ENCODE results near the gene CUEDC1. TPM values are rescaled to one million over a fixed set of nuclear protein-coding genes. Genes with fewer than 3 reads are reported as not detected.

Gene CUEDC1
- total RNA-seq, 1 experiment from 2014 or later = 61.4 TPM

DNA sequence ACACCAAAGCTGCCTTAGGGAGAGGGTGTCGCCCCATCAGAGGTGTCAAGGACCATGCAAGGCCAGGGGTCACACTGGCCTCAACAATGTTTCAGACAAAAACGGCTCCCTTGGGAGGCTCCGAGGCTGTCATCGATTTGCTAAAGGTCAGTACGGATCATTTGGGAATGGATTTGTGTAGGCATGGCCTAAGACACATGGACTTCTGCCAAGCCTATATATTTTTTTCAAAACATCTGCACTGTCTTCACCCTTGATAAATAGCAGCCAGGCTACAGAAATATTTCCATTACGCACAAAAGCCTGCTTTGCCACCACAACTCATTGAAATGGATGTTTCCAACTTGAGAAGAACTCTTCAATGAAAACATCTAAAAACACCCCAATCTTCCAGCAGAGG is 10.3 kb downstream of the CUEDC1 start:
- Histone ChIP-seq H3K4me3 (no peak overlapping the region), H3K27ac (no peak overlapping the region), H3K9me2 (ENCODE audit: insufficient read depth) (no peaks in the 10 kb centered on the region), H3K4me1 (replicated peaks; ENCODE audit: insufficient read depth) (peaks cover 60% of the 10 kb centered on the region), H3K36me3 (ENCODE audit: low read depth) (no peaks in the 10 kb centered on the region), H3K9me3 (ENCODE audit: insufficient read depth, low read depth) (no peaks in the 10 kb centered on the region), H3K4me2 (no peak overlapping the region), H3F3A (ENCODE audit: insufficient read depth, low read depth) (peaks cover 49% of the 10 kb centered on the region), H4K20me1 (ENCODE audit: insufficient read depth) (no peaks in the 10 kb centered on the region), H2AFZ (no peak overlapping the region), H3K27me3 (ENCODE audit: insufficient read depth, low read depth) (no peaks in the 10 kb centered on the region), H3K79me2 (ENCODE audit: low read depth) (peaks cover 49% of the 10 kb centered on the region)
- no TSS peak for BruUV-seq (replicated peaks)
- DNase-seq = no peak
- POLR2A ChIA-PET (ENCODE audit: unreplicated experiment) = no interaction called here
- no peak for TF ChIP-seq EZH2 (IDR thresholded peaks at IDR 0.05; ENCODE audit: low read depth)
- TF ChIP-seq, protein P1, sequence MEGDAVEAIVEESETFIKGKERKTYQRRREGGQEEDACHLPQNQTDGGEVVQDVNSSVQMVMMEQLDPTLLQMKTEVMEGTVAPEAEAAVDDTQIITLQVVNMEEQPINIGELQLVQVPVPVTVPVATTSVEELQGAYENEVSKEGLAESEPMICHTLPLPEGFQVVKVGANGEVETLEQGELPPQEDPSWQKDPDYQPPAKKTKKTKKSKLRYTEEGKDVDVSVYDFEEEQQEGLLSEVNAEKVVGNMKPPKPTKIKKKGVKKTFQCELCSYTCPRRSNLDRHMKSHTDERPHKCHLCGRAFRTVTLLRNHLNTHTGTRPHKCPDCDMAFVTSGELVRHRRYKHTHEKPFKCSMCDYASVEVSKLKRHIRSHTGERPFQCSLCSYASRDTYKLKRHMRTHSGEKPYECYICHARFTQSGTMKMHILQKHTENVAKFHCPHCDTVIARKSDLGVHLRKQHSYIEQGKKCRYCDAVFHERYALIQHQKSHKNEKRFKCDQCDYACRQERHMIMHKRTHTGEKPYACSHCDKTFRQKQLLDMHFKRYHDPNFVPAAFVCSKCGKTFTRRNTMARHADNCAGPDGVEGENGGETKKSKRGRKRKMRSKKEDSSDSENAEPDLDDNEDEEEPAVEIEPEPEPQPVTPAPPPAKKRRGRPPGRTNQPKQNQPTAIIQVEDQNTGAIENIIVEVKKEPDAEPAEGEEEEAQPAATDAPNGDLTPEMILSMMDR (conservative IDR thresholded peaks at IDR 0.05) = no peak
- CTCF ChIA-PET = no interaction called here
- intact Hi-C loops (cut with micrococcal nuclease; ENCODE audit: unreplicated experiment) = loop anchor here (5.0 kb wide), 1 partner anchor 83 kb away; no protein-coding TSS in a partner anchor

DNA sequence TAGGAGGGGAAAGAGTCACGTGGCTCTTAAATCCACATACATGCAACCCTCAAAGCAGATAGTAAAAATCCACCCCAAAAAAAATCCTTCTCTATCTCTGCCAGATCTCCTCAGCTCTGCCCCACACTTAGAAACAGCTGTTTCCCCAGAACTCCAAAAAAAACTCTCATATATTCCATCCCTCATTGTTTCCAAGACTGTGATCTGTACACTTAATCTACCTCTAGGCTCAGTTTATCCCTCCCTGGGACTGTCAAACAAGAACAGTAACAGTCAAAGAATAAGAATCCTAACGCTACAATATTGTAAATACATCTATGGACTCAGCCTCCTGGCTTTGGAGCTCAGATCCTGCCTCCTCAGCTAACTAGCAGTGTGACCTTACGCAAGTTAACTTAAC is 11.6 kb downstream of the CUEDC1 start:
- peak overlapping the region; percentile 6; the same call in 1 of the 2 replicates for H3K4me2 ChIP-seq
- POLR2A ChIA-PET (ENCODE audit: unreplicated experiment) = interaction anchor here (0.5 to 0.6 kb wide), 3 partner anchors 35 to 1676 kb away, joined by 4 to 14 read pairs (median 7); no protein-coding TSS in a partner anchor
- no peak for DNase-seq
- H3K36me3 ChIP-seq (ENCODE audit: low read depth) = no peaks in the 10 kb centered on the region
- peak overlapping the region; percentile 21; the same call in 1 of the 2 replicates for H3K27ac ChIP-seq
- no peak overlapping the region for H3K4me3 ChIP-seq
- intact Hi-C loops (cut with micrococcal nuclease; ENCODE audit: unreplicated experiment) = loop anchor here (1.0 kb wide), 1 partner anchor 40 kb away; no protein-coding TSS in a partner anchor
- no peak overlapping the region for H2AFZ ChIP-seq
- CTCF ChIA-PET = interaction anchor here (0.6 to 1.2 kb wide), 2 partner anchors 26 to 731 kb away, joined by 3 to 5 read pairs; no protein-coding TSS in a partner anchor
- peaks cover 49% of the 10 kb centered on the region for H3K4me1 ChIP-seq (replicated peaks; ENCODE audit: insufficient read depth)
- no TSS peak for BruUV-seq (replicated peaks)
- peaks cover 40% of the 10 kb centered on the region for H3F3A ChIP-seq (ENCODE audit: insufficient read depth, low read depth)
- no peaks in the 10 kb centered on the region for H3K27me3 ChIP-seq (ENCODE audit: insufficient read depth, low read depth)
- TF ChIP-seq EZH2 (IDR thresholded peaks at IDR 0.05; ENCODE audit: low read depth) = no peak
- TF ChIP-seq, protein P1 (conservative IDR thresholded peaks at IDR 0.05) = no peak
- no peaks in the 10 kb centered on the region for H4K20me1 ChIP-seq (ENCODE audit: insufficient read depth)
- no peaks in the 10 kb centered on the region for H3K9me3 ChIP-seq (ENCODE audit: insufficient read depth, low read depth)
- no peaks in the 10 kb centered on the region for H3K9me2 ChIP-seq (ENCODE audit: insufficient read depth)
- H3K79me2 ChIP-seq (ENCODE audit: low read depth) = peaks cover 58% of the 10 kb centered on the region

DNA sequence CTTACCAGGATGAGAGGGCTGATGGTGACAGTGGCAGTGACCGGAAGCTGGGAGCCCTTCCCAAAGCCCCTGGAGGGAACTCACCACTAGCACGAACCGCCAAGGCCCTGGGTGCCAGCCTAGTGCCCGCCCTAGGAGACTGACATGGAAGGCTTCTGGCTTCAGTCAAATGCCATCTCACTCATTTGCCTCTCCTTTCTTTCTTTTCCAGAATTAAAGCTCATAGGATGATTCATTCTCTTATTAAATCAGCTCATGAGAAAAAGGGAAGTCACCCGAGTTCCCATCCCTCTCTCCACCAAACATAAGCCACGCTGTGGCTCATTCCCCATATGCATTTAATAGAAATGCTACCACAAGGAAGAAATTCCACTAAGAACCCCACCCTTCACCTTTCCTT is 12.1 kb downstream of the CUEDC1 start:
- TF ChIP-seq, protein P1 (conservative IDR thresholded peaks at IDR 0.05) = no peak
- TF ChIP-seq EZH2 (IDR thresholded peaks at IDR 0.05; ENCODE audit: low read depth) = no peak
- ChIA-PET CTCF (interaction anchor here (0.6 to 1.2 kb wide), 2 partner anchors 25 to 730 kb away, joined by 3 to 5 read pairs; no protein-coding TSS in a partner anchor), POLR2A (ENCODE audit: unreplicated experiment) (interaction anchor here (0.5 to 0.6 kb wide), 3 partner anchors 35 to 1676 kb away, joined by 4 to 14 read pairs (median 7); no protein-coding TSS in a partner anchor)
- no peaks in the 10 kb centered on the region for H4K20me1 ChIP-seq (ENCODE audit: insufficient read depth)
- no peak overlapping the region for H2AFZ ChIP-seq
- H3K4me1 ChIP-seq (replicated peaks; ENCODE audit: insufficient read depth) = peaks cover 46% of the 10 kb centered on the region
- H3K36me3 ChIP-seq (ENCODE audit: low read depth) = no peaks in the 10 kb centered on the region
- peaks cover 37% of the 10 kb centered on the region for H3F3A ChIP-seq (ENCODE audit: insufficient read depth, low read depth)
- H3K27ac ChIP-seq = peak overlapping the region; percentile 21; the same call in 1 of the 2 replicates
- no peaks in the 10 kb centered on the region for H3K9me2 ChIP-seq (ENCODE audit: insufficient read depth)
- intact Hi-C loops (cut with micrococcal nuclease; ENCODE audit: unreplicated experiment) = loop anchor here (1.0 kb wide), 1 partner anchor 40 kb away; no protein-coding TSS in a partner anchor
- H3K4me3 ChIP-seq = no peak overlapping the region
- no peaks in the 10 kb centered on the region for H3K9me3 ChIP-seq (ENCODE audit: insufficient read depth, low read depth)
- no peaks in the 10 kb centered on the region for H3K27me3 ChIP-seq (ENCODE audit: insufficient read depth, low read depth)
- peak overlapping the region; percentile 6; the same call in 1 of the 2 replicates for H3K4me2 ChIP-seq
- BruUV-seq (replicated peaks) = no TSS peak
- DNase-seq = peak in 1 of 2 experiments; percentile 82
- H3K79me2 ChIP-seq (ENCODE audit: low read depth) = peaks cover 61% of the 10 kb centered on the region

All from PC-9 (cell line).